DMS114 treated with DMSO at 0.1 percent for 48 hours (cell line): Measurements from ENCODE around the gene EXOC4.

Experiments used
- DNase-seq: peaks from one replicate; lab custom pipeline; 2025; ENCODE audit not compliant: unreplicated experiment; lab: John Stamatoyannopoulos, UW

The EXOC4 gene

DNA sequence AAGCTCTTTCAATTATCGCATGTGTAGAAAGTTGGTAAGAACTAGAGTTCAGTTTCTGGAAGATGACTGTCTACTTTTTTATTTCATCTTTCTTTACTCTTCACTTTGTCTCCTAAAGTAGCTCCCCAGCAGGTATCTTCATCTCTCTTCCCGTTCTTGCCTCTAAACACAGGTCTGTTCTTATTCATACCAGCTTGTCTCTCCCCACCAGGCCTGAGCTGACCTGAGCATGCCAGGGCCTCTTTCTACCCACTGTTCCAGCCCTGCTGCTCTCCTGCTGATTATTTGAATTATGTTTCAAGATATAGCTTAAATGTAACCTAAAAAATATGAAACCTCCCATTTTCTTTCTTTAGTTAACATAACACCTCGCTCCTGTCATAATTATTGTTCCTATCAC lies 488.2 kb downstream of the EXOC4 start:
- no peak for DNase-seq

DNA sequence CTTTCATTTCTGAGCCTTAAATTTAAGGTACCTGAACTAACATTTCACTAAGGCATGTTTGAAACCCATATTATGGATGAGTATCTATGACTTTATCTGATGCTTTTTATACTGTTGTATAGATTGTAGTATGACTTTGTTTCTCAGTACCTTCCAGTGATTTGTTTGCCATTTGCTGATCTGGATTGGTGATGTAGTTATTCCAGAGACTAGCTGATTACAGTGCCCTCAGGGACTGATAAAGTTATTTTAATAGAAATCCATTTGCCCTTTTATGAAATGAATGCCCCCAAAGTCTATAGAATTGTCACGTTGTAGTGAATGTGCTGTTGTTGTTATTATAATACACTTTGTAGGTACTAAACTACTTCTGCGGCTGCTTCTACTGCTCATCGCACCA lies 488.8 kb downstream of the EXOC4 start:
- no peak for DNase-seq

DNA sequence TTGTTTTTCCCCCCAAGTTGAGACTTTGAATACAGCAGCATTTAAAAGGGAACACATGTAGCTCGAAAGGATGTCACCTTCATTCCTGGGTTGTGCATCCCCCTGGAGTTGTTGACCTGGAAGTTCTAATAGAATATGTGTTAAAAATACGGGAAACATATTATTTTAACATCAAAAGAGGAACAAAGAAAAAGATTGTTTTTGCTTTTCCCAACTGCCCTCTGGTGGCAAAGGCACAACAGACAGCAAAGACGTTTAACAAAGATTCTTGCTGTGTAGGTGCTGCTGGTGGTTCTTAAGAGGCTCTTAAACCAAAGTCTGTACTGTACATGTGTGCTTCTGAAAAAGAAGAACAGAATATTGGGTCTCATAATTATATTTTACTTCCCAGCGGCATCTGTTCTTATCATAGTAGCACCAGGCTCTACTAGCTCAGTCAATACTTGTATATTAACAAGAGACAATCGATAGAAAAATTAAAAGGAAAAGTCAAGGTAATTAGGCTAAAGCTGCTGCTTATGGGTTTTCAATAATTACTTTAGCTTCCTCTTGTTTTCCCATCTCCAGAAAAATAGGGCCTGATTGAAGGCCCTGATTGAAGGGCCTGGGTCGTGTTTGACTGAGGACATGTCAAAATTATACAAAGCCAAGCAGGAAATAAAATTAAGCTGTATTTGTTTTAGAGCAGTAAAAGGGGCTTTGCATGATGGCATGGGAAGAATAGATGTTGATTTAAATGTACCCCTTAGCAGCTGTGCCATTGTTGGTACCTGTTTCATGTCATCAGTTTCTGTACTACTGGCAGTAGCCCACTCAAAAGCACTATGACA lies 490.0 kb downstream of the EXOC4 start:
- peak; percentile 16 for DNase-seq

DNA sequence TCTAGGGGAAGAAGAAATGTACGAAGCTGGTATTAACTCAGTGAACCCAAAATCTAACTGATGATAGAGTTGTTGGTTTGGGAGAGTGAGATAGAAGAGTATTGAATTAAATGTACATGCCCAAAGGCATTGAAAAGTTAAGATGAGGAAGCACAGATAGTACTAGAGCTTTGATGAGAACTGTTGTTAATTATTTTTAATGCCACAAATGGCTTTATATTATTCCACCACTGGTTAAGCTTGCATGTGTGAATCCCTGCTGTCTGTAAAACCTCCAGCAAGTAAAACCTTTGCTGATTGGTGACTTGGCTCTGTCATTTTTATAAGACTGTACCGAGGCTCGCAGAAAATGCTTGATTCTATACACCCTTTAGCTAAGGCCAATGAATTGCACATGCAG lies 491.6 kb downstream of the EXOC4 start:
- no peak for DNase-seq

DNA sequence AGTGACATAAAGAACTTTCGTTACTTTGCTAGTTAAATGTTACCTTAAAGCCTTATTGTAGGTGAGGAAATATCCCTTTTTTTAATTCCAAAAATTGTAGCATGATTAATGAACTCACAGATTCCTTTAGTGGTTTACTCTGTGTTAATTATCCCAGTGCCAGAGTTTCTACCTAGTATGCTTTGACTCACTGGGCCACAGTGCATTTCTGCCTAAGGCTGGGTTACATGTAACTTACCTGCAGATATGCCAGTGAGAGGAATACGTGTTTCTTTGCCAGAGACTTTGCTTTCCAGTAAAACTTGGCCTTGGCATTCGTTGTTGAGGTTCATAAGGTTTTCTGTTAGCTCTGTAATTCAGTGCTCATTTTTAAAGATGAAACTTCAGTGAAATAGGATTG lies 493.4 kb downstream of the EXOC4 start:
- DNase-seq = no peak

DNA sequence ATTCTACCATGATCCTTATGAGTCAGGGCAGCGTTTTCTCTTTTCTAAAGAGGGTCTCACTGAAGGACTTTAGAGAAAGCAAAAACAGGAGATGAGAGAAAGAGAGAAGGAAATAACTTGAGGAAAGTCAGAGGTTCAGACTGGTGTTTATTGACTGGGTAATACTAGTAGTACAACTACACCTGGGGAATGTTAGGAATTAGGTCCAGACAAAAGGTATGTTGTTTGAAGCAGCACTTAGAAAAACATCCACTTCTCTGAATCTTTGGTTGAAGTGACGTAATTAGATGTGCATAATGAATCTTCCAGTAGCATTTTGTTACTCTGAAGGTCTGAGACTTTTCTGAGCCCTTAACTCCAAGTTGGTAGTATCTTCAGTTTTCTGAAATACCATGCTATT lies 494.0 kb downstream of the EXOC4 start:
- no peak for DNase-seq

DNA sequence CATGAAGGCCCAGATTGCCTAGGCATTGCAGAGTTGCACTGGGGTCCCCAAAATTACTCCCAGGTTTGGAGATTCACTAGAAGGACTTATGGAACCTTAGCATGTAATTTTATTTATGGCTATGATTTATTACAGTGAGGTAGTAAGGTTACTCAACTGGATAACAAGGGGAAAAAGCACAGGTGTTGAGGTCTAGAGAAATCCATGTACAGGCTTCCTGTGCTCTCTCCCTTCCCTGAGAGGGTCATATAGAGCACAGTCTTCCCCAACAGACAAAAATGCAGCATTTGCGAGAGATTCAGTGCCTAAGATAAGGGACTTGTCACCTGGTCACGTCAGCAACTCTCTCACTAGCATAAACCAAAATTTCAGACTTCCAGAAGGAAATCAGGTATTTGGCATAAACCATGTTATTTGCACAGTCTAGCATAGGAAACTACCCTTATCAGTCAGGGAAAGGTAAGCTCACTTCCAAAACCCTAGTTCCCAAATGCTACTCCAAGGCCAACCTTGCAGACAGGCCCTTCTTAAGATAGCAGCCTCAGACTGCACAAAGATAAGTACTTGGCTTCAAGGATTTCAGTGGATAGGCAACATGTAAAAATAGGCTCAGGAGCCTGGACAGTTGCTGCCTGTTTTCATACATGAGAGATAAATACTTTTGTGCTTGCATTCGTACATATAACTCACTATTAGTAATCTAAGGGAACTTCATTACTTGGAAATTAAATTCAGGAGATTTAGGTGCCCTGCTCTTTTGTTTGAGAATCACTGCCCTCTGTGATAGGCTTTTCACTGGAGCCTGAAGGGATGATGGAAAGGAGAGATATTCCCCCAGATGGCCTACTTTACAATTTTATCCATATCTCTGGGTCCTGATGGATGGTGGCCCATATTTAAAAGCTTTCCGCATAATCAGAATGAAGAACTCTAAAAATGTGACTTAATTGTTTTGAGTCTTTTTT lies 495.8 kb downstream of the EXOC4 start:
- DNase-seq = no peak

DNA sequence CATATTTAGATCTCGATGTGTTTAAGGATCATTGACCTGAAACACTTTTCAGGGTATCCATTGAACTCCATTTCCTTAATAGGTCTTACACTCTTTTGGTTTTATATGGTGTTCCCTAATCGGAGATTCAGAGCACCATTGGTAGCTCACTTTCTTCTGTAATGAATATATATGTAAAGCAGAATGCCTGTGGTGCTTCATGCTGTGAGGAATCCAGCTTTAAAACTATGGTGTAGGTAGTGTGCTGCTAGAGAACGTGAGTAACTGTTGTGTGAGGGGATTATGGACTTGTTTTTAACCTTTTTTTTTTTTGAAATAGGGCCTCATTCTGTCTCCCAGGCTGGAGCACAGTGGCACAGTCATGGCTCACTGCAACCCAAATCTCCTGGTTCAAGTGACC lies 497.4 kb downstream of the EXOC4 start:
- DNase-seq = no peak

DNA sequence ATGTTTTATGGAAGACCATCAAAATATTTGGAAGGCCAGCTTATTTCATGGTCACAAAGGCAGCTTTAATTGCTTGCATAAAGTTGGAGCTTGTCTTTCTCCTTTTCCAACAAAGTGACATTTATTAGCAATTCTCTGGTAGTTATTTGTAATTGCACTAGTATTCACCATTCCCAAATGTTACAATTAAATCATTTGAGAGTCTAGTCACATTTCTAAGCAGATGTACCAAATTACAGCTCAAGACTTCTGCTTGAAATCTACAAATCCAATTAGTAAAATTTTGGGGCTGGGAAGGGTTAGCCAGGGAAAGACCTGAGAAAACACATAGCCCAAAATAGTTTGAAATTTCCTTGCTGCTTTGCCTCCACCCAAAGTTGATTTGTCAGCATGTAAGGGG lies 498.2 kb downstream of the EXOC4 start:
- no peak for DNase-seq

DNA sequence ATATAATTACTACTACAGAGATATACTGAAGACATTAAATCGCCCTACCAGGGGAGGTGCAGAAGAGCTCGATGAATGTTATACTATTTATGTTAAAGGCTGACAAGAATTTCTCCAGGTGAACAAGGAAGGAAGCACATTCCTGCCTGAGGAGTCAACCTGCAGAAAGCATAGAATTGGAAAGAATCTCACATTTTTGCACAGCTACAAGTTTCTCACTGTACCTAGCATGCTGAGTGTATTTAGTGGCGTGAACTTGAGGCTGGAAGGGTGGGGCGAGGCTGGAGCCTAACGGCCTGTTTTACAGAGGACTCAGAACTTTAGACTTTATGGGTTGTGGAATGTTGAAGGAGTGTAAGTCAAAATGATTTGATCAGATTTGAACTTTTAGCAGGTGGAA lies 500.6 kb downstream of the EXOC4 start:
- no peak for DNase-seq

DNA sequence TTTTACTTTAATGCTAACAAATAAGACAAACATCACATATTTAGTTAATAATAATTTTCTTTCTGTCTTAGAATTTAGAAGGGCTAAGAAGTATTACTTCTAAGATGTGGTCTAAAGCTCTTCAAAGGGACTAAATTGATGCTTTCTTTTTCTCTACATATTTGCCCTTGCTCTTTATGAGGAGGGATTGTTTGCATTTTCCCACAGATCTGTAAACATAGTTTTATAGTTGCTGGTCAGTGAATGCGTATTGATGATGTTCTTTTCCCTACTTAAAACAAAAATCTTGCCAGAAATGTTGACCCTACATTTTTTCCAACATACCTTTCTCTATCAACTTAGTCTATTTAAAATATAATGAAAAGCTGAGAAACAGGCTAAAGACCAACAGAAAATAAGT lies 501.8 kb downstream of the EXOC4 start:
- DNase-seq = no peak

DNA sequence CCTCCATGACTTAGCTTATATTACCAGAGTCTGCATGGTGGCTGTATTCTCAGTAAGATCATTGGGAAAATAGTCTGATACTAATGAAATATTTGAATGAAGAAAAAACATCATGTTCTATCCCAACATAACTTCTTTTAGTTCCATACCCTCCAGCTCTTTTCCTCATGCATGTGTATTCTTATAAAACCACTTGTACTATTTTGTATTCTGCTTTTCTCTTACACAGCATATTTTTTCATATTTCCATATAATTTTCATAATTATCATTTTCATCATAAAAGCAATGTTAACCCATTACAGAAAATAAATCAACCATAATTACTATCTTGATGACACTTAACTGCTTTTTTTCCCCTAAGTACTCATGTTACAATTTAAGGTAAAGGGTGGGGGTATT lies 503.0 kb downstream of the EXOC4 start:
- DNase-seq = no peak

DNA sequence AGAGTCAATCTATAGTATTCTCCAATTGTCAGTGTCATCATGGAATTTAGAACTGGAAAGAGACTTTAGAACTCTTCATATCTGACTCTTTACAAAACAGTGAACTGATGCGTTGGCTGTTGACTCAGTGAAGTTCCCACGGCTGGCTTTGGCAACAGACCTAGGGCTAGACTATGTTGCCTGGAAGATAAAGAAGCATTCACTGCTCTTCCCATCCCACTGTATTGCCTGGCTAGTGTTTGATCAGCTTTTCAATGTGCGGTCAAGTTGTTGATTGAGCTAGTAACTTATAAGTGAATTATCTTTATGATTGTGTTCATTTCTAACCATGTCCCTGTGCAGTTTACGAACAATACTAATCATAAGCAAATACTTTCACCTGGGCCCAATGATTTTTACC lies 508.6 kb downstream of the EXOC4 start:
- no peak for DNase-seq

DNA sequence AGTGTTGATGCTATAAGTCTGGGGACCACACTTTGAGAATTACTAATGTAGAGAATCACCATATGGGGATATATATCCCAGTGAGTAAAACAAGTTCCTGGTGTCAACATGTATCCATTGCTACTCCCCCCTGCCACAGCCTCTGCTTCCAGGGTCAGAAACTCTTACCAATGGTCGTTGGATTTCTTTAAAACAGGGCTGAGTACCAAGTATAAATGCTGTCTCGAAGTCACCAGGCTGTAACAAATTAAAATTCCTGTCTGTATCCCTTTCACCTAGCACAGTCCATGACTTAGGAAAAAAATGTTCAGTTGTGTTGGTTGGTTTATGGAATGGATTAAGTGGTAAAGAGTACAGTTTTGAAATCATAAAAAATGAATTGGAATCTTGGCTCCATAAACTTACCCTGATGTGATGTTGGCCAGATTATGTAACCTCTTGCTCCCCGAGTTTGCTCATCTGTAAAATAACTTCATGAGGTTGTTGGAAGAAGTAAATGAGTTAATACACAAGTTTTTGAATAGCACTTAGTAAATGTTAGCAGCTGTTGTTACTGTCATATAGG lies 510.3 kb downstream of the EXOC4 start:
- no peak for DNase-seq

DNA sequence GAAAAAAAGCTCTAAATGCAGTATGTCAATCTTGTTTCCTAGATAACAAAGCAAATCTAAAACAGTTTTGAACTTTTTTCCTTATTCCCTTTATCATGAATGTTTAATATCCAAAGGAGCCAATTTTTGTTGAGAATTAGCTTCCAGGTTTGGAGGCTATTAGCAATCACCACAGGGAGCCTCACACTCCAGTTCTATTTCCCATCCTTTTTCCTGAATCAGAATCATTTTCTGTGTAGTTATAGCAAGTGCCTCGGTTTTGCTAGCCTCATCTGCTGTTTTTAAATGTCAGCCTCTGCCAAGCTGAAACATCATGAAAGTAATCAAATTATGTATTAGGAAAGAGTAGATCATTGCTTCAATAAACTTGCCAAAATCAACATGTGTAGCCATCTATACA lies 516.8 kb downstream of the EXOC4 start:
- no peak for DNase-seq

DNA sequence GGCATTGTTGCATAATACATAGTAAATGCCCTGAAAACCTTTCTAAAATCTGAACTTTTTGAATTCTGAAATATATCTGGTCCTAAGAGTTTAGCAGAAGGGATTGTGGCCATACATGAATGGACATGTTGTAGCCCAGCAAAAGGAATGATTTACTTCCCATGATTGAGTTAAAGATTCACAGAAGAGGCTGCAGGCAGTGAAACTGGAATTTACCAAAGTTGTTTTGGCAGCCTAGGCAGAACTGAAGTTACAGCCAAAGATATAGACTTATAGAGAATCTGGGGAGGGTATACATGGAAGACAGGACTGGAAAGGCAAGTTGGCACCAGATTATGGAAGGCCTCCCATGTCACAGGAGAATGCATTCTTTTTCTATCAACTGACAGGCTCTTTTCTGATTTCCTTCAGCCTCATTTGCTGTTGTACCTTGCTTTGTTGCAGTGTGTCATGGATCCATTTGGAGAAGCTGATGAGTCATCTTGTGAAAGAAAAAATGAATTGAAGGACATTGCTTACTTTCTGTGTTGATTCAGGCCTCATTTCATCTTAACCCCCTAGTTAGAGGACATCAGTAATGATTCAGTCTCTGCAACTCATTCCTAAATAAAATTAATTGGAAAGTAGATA lies 518.1 kb downstream of the EXOC4 start:
- DNase-seq = no peak

DNA sequence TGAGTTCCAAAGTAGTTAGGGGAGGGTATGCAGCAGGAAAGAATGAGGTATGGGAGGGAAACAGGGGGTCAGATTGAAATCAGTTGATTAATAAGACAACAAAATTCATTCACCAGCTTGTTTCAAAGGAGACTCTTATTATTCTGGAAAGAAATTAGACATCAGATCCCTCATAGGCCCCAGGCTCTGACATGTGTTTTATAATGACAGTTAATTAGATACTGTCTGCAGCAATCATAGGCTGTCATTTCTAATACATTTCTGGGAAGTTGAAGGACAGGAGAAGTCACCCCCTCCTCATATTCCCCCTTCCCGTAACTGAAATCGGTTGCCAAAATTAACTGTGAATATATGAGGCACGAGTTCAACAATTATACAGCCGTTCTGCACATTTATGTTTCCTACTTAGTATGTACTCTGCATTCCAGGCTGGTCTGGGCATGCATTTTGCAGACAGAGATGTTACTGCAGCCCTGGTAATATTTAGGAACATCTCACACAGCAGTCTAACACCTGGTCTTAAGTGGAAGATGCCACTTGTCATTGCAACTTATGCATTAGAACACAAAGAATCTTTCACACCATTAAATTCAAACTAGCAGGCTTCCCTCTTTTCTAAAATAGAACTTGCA lies 519.0 kb downstream of the EXOC4 start:
- no peak for DNase-seq

DNA sequence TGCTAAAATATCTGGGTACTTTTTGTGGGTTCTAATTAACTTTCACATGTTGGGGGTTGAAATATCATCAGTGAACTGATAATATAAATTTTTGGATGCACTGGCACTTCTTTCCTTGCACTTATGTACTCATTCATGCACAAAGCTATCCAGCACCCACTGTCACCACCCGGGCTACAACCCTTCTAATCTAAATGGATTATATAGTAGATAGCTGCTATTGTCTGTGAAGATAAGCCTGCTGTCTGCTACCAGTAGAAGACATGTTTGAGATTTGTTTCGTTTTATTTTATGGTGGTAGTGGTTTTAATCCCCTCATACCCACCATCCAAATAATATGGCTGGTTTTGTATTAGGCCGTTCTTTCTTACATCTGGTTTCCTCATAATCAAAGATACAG lies 520.7 kb downstream of the EXOC4 start:
- DNase-seq = no peak

DNA sequence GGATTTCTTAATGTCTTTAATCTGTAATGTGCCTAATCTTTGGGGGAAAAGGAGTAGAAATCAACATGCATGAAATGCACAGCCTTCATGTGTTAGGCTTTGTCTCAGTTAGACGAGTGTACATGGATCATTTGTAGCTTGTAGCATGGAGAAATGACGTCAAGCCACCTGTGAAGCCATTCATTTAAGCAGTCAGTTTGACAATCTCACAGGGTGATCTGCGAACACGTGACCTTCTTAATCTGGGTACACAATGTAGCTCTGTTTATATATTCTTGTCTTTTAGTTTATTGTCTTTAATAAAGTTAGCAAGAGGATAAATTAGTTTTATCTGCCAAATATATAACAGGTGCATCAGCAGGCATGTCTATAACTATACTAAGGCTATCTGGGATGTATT lies 522.3 kb downstream of the EXOC4 start:
- no peak for DNase-seq

DNA sequence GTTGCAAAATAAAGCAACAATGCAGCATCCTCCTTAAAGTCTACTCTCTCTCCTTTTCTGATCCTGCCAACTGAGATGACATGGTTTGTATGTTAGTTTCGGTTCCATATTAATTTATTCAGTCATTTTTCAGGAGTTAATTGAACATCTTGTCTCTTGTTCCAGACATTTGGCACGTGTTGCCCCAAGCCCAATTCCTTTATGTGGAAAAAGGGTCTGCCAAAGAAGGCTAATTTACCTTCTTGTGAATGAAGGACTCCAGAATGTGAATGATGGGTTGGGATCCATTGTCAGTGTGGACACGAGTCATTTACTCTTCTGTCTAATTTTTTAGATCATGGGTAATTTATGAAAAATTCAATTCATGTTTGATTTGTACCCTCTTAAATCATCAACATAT lies 523.4 kb downstream of the EXOC4 start:
- DNase-seq = no peak

DNA sequence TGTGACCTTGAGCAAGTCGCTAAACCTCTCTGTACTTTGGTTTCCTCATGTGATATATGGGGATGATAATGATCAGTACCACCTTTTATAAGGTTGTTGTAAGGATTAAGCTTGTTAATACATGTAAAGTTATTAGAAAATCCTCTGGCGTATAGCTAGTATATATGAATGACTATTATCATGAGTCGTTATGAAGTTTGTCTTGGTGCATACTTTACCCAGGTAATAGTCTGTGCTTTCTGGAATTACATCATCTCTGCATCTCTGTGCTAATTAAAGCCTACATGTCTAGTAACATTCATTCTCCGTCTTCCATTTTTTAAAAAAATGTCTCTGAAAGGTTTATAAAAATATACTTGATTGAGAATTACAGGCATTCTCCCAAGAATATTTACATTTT lies 524.8 kb downstream of the EXOC4 start:
- no peak for DNase-seq
